H9 (cell line): ENCODE results near the gene COMMD10. TPM values are rescaled to one million over a fixed set of nuclear protein-coding genes. Genes with fewer than 3 reads are reported as not detected.

Experiments used
- DNase-seq: peaks from one replicate; pipeline ENCODE4 v3.0.0-alpha.2; 2017
- H2AFZ ChIP-seq: one replicate; pipeline ENCODE4 v1.6.1; 2013; ENCODE audit warnings: mild to moderate bottlenecking, low read length, control low read depth, moderate library complexity
- H2AK5ac ChIP-seq: 2 replicates; pipeline ENCODE4 v1.6.1; 2013; ENCODE audit warnings: low read length, control low read depth, mixed read lengths; ENCODE audit not compliant: insufficient read length
- H2BK120ac ChIP-seq: one replicate; pipeline ENCODE4 v1.6.1; 2013; ENCODE audit warnings: low read depth, mild to moderate bottlenecking, low read length, control low read depth, inconsistent platforms; ENCODE audit not compliant: poor library complexity, severe bottlenecking
- H2BK12ac ChIP-seq: 2 replicates; pipeline ENCODE4 v1.6.1; 2013; ENCODE audit warnings: low read length, control low read depth, mixed read lengths, low read depth; ENCODE audit not compliant: insufficient read length
- H2BK15ac ChIP-seq: 2 replicates; pipeline ENCODE4 v1.6.1; 2013; ENCODE audit warnings: low read depth, low read length, control low read depth
- H2BK20ac ChIP-seq: one replicate; pipeline ENCODE4 v1.6.1; 2013; ENCODE audit warnings: low read depth, mild to moderate bottlenecking, low read length, control low read depth, inconsistent platforms; ENCODE audit not compliant: poor library complexity, severe bottlenecking
- H2BK5ac ChIP-seq: 2 replicates; pipeline ENCODE4 v1.6.1; 2013; ENCODE audit warnings: low read length, control low read depth, mixed read lengths; ENCODE audit not compliant: insufficient read length
- H3K14ac ChIP-seq: 2 replicates; pipeline ENCODE4 v1.6.1; 2013; ENCODE audit warnings: low read length, control low read depth; ENCODE audit not compliant: insufficient read depth
- H3K18ac ChIP-seq: 2 replicates; pipeline ENCODE4 v1.6.1; 2013; ENCODE audit warnings: low read depth, mild to moderate bottlenecking, mixed read lengths, low read length, control low read depth; ENCODE audit not compliant: insufficient read length
- H3K23ac ChIP-seq: 2 replicates; pipeline ENCODE4 v1.6.1; 2013; ENCODE audit warnings: low read length, control low read depth, mixed read lengths, low read depth; ENCODE audit not compliant: insufficient read length
- H3K23me2 ChIP-seq: 2 replicates; pipeline ENCODE4 v1.6.1; 2013; ENCODE audit warnings: low read depth, mild to moderate bottlenecking, mixed read lengths, low read length, control low read depth; ENCODE audit not compliant: insufficient read length, poor library complexity, severe bottlenecking
- H3K27ac ChIP-seq: 2 replicates; pipeline ENCODE4 v1.5.1; 2013; ENCODE audit warnings: low read length, control low read depth, mixed read lengths, low read depth; ENCODE audit not compliant: insufficient read length
- H3K27me3 ChIP-seq: 2 replicates; pipeline ENCODE4 v1.6.1; 2013; ENCODE audit warnings: low read length, control low read depth, inconsistent platforms; ENCODE audit not compliant: insufficient read depth
- H3K4ac ChIP-seq: 2 replicates; pipeline ENCODE4 v1.6.1; 2013; ENCODE audit warnings: low read depth, mild to moderate bottlenecking, control low read depth, inconsistent platforms, low read length, moderate library complexity
- H3K4me1 ChIP-seq: 2 replicates; pipeline ENCODE4 v1.6.1; 2013; ENCODE audit warnings: low read length, control low read depth, inconsistent platforms; ENCODE audit not compliant: insufficient read depth
- H3K4me2 ChIP-seq: 2 replicates; pipeline ENCODE4 v1.6.1; 2013; ENCODE audit warnings: low read length, control low read depth, mixed read lengths; ENCODE audit not compliant: insufficient read length, insufficient read depth
- H3K56ac ChIP-seq: 2 replicates; pipeline ENCODE4 v1.6.1; 2013; ENCODE audit warnings: low read depth, mild to moderate bottlenecking, mixed read lengths, low read length, control low read depth; ENCODE audit not compliant: insufficient read length
- H3K79me1 ChIP-seq: 2 replicates; pipeline ENCODE4 v1.6.1; 2013; ENCODE audit warnings: low read depth, mild to moderate bottlenecking, moderate library complexity, low read length, control low read depth, inconsistent platforms; ENCODE audit not compliant: insufficient read depth, poor library complexity, severe bottlenecking
- H3K79me2 ChIP-seq: 2 replicates; pipeline ENCODE4 v1.6.1; 2013; ENCODE audit warnings: low read length, control low read depth, inconsistent platforms; ENCODE audit not compliant: insufficient read depth
- H3K9ac ChIP-seq: 2 replicates; pipeline ENCODE4 v1.6.1; 2013; ENCODE audit warnings: low read length, control low read depth, mixed read lengths; ENCODE audit not compliant: insufficient read length; ENCODE audit errors: extremely low read depth
- H3K9me3 ChIP-seq: one replicate; pipeline ENCODE4 v1.6.1; 2013; ENCODE audit warnings: low read depth, low read length, inconsistent platforms; ENCODE audit not compliant: control insufficient read depth
- H3T11ph ChIP-seq: one replicate; pipeline ENCODE4 v1.6.1; 2013; ENCODE audit warnings: mild to moderate bottlenecking, low read length, control low read depth, inconsistent platforms
- H4K20me1 ChIP-seq: one replicate; pipeline ENCODE4 v1.6.1; 2013; ENCODE audit not compliant: control insufficient read depth, insufficient read length, insufficient read depth
- H4K5ac ChIP-seq: 2 replicates; pipeline ENCODE4 v1.6.1; 2013; ENCODE audit warnings: low read depth, mild to moderate bottlenecking, mixed read lengths, low read length, control low read depth; ENCODE audit not compliant: insufficient read length
- H4K8ac ChIP-seq: replicated peaks from 2 replicates; pipeline ENCODE4 v1.6.1; 2013; ENCODE audit warnings: low read length, control low read depth, mixed read lengths, low read depth; ENCODE audit not compliant: insufficient read length
- H4K91ac ChIP-seq: 2 replicates; pipeline ENCODE4 v1.6.1; 2013; ENCODE audit warnings: low read depth, mild to moderate bottlenecking, moderate library complexity, mixed read lengths, low read length, control low read depth; ENCODE audit not compliant: insufficient read length
- H3K27ac Mint-ChIP-seq, 3 experiments: 2 replicates in 2 of 3; 3 replicates in 1 of 3; pipeline ENCODE4 v1.8.0; 2020 to 2021; ENCODE audit warnings: mixed read lengths in 3 of 3, mild to moderate bottlenecking in 1 of 3, moderate library complexity in 1 of 3
- H3K27me3 Mint-ChIP-seq: 2 replicates; pipeline ENCODE4 v1.8.0; 2021; ENCODE audit warnings: low read depth, mild to moderate bottlenecking, moderate library complexity, mixed read lengths
- H3K36me3 Mint-ChIP-seq, 3 experiments: 2 replicates in 2 of 3; 3 replicates in 1 of 3; pipeline ENCODE4 v1.8.0; 2020 to 2021; ENCODE audit warnings: low read depth in 3 of 3, mixed read lengths in 3 of 3; ENCODE audit not compliant: insufficient read depth in 1 of 3
- H3K4me1 Mint-ChIP-seq, 2 experiments: 2 replicates each; pipeline ENCODE4 v1.8.0; 2020; ENCODE audit warnings: mixed read lengths in 2 of 2
- H3K4me3 Mint-ChIP-seq, 2 experiments: 2 replicates in 1 of 2; 3 replicates in 1 of 2; pipeline ENCODE4 v1.8.0; 2020 to 2021; ENCODE audit warnings: mild to moderate bottlenecking in 2 of 2, mixed read lengths in 2 of 2, moderate library complexity in 1 of 2
- H3K9me3 Mint-ChIP-seq, 2 experiments: 2 replicates in 1 of 2; 3 replicates in 1 of 2; pipeline ENCODE4 v1.8.0; 2020; ENCODE audit warnings: mild to moderate bottlenecking in 2 of 2, mixed read lengths in 2 of 2, moderate library complexity in 1 of 2
- CTCF ChIP-seq: fragments of 200-600 bp; sonication (generic); conservative IDR thresholded peaks from 3 replicates; pipeline ENCODE4 v1.8.0; 2021; ENCODE audit warnings: antibody characterized with exemption, mild to moderate bottlenecking
- WGBS: extraction: QIAGEN DNeasy Blood & Tissue Kit; methylation state at CpG from one replicate; pipeline ENCODE4 v1.1.7; 2013; ENCODE audit warnings: missing lambda C conversion rate, low lambda C conversion rate, mixed read lengths; ENCODE audit not compliant: insufficient read length; ENCODE audit errors: extremely low coverage; 5-methylcytosine and 5-hydroxymethylcytosine counted together
- total RNA-seq: library from RNA; stranded (reverse); gene quantifications from 2 replicates; pipeline ENCODE4 v1.2.1, GENCODE V29; 2021

COMMD10 gene
- total RNA-seq, 1 experiment from 2014 or later: 33.9 TPM

DNA sequence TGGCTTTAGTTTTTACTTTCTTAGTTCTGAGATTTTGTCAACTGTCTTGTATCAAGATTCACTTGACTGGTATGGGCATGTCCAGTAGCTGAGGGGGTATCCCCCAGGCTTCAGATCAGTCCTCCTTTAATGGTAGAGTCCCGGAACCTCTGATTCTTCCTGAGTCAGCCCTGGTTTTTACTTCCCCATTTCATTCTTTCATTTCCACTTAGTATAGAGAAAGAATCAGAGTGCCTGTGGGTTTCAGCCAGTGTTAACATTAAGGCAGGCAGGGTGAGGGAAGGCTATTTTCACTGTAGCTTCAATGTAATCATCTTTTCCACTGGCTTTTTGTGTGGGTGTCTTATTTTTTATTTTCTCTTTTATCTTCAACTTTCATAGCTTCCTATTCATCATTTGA, 8.3 kb upstream of the COMMD10 start:
- no peak overlapping the region for H2BK5ac ChIP-seq
- H3T11ph ChIP-seq: no peak overlapping the region
- DNase-seq: no peak
- Mint-ChIP-seq H3K27me3 (peaks cover 2% of the 10 kb centered on the region; the same call in 1 of the 2 replicates), H3K36me3 (no peaks in the 10 kb centered on the region), H3K4me3 (no peak overlapping the region), H3K9me3 (no peaks in the 10 kb centered on the region), H3K27ac (no peak overlapping the region), H3K4me1 (no peaks in the 10 kb centered on the region)
- H3K56ac ChIP-seq: no peak overlapping the region
- H2AFZ ChIP-seq: no peak overlapping the region
- H2BK15ac ChIP-seq: no peak overlapping the region
- no peak overlapping the region for H4K91ac ChIP-seq
- no peaks in the 10 kb centered on the region; the same call in 1 of the 2 replicates for H3K79me2 ChIP-seq
- H3K14ac ChIP-seq: no peak overlapping the region
- no peak overlapping the region for H2AK5ac ChIP-seq
- H3K4me1 ChIP-seq: no peaks in the 10 kb centered on the region
- TF ChIP-seq CTCF: no peak
- H4K20me1 ChIP-seq: no peaks in the 10 kb centered on the region
- no peak overlapping the region for H3K4ac ChIP-seq
- no peaks in the 10 kb centered on the region for H3K27me3 ChIP-seq
- H3K4me2 ChIP-seq: no peak overlapping the region
- H2BK20ac ChIP-seq: no peak overlapping the region
- no peak overlapping the region for H3K18ac ChIP-seq
- H3K79me1 ChIP-seq: no peaks in the 10 kb centered on the region
- no peak overlapping the region for H3K23ac ChIP-seq
- no peak overlapping the region for H2BK120ac ChIP-seq
- no peaks in the 10 kb centered on the region for H3K23me2 ChIP-seq
- H4K8ac ChIP-seq: no peak overlapping the region
- H4K5ac ChIP-seq: no peak overlapping the region
- WGBS: no CpG with 5 or more reads among the region's 1 CpG
- no peak overlapping the region for H3K27ac ChIP-seq
- H3K9ac ChIP-seq: no peak overlapping the region
- no peak overlapping the region for H2BK12ac ChIP-seq
- no peaks in the 10 kb centered on the region for H3K9me3 ChIP-seq
